ENCODE data around the gene NME1.
"Not testable (repeated sequence)": the region's sequence is repeated elsewhere in the genome, so short reads cannot be mapped to it uniquely, and the experiment has no call there.

DNA sequence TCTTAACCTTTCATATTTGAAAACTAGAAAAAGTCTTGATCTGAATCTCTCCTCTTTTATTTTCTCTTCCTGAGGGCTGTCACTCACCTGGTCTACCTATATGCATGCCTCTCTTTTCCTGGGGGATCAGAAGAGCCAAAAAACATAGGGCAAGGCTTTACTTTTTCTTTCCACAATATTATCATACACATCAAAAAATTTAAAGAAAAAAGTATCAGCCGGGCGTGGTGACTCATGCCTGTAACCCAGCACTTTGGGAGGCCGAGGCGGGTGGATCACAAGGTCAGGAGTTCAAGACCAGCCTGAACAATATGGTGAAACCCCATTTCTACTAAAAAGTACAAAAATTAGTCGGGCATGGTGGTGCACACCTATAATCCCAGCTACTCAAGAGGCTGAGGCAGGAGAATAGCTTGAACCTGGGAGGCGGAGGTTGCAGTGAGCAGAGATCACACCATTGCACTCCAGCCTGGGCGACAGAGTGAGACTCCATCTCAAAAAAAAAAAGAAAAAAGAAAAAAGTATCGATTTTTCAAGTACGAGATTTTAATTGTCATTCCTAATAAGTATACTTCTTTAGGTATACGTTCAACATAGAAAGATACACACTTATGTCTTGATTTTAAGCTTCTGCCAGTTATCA lies 30.8 kb upstream of the NME1 start:
- TF ChIP-seq, protein P1, sequence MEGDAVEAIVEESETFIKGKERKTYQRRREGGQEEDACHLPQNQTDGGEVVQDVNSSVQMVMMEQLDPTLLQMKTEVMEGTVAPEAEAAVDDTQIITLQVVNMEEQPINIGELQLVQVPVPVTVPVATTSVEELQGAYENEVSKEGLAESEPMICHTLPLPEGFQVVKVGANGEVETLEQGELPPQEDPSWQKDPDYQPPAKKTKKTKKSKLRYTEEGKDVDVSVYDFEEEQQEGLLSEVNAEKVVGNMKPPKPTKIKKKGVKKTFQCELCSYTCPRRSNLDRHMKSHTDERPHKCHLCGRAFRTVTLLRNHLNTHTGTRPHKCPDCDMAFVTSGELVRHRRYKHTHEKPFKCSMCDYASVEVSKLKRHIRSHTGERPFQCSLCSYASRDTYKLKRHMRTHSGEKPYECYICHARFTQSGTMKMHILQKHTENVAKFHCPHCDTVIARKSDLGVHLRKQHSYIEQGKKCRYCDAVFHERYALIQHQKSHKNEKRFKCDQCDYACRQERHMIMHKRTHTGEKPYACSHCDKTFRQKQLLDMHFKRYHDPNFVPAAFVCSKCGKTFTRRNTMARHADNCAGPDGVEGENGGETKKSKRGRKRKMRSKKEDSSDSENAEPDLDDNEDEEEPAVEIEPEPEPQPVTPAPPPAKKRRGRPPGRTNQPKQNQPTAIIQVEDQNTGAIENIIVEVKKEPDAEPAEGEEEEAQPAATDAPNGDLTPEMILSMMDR (IDR thresholded peaks at IDR 0.05) = not testable (repeated sequence)
- TF ChIP-seq, protein P2, sequence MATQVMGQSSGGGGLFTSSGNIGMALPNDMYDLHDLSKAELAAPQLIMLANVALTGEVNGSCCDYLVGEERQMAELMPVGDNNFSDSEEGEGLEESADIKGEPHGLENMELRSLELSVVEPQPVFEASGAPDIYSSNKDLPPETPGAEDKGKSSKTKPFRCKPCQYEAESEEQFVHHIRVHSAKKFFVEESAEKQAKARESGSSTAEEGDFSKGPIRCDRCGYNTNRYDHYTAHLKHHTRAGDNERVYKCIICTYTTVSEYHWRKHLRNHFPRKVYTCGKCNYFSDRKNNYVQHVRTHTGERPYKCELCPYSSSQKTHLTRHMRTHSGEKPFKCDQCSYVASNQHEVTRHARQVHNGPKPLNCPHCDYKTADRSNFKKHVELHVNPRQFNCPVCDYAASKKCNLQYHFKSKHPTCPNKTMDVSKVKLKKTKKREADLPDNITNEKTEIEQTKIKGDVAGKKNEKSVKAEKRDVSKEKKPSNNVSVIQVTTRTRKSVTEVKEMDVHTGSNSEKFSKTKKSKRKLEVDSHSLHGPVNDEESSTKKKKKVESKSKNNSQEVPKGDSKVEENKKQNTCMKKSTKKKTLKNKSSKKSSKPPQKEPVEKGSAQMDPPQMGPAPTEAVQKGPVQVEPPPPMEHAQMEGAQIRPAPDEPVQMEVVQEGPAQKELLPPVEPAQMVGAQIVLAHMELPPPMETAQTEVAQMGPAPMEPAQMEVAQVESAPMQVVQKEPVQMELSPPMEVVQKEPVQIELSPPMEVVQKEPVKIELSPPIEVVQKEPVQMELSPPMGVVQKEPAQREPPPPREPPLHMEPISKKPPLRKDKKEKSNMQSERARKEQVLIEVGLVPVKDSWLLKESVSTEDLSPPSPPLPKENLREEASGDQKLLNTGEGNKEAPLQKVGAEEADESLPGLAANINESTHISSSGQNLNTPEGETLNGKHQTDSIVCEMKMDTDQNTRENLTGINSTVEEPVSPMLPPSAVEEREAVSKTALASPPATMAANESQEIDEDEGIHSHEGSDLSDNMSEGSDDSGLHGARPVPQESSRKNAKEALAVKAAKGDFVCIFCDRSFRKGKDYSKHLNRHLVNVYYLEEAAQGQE (IDR thresholded peaks at IDR 0.05; ENCODE audit: insufficient read depth in 1 of 2, low read depth in 2 of 2, low read length in 1 of 2) = not testable (repeated sequence)
- TF ChIP-seq SIN3A (IDR thresholded peaks at IDR 0.05; ENCODE audit: borderline replicate concordance, insufficient read depth, low read depth, low read length); POLR2AphosphoS5 (IDR thresholded peaks at IDR 0.05; ENCODE audit: low read depth, low read length): not testable (repeated sequence)

Data from Panc1 (cell line).